ENCODE measurements around the gene WDTC1.

DNA sequence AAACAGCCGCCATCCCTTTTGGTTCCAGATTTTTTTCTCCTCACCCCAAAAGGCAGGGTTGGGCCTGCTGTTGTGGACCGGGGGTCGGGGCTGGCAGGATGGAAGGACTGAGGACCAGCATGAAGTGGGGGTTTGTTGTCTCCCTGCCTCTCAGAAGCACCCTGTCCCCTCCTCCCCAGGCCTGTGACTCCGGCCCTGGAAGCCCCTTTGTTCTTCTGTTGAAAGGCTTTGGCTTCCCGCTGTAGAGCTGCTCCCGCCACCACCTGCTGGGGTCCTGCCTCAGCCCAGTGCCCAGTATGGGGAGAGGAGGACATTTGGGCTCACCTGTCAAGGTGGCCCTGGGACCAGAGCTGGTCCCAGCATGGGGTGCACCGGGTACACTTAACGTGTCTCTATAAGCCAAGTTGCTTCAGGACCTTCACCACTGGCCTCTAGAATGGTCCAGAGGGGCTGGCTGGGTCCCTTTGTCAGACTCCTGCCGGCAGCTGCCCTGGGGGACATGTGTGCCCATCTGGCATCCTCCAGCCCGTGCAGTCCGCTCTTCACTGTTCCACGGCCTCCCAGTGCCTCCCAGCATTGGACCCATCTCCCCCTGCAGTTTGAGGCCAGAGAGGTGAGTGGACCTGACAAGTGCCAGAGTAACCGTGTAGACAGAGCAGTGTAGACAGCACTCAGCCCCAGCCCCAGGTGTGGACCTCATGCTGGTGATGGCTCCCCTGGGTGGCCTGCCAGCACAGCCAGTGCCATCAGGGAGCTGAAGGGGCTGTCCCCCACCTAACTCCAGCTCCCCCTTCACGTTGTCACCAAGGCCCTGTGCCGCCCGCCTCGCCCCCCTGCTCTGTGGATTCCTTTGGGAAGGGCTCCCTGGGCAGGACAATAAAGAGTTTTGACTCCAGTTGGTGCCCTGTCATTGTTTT is 101.3 kb downstream of the WDTC1 start:
- TF ChIP-seq ZNF281 (CRISPR knock-in tag; IDR thresholded peaks at IDR 0.05): no peak
- TF ChIP-seq JUN (CRISPR knock-in tag; IDR thresholded peaks at IDR 0.05): no peak
- TF ChIP-seq, protein P1, sequence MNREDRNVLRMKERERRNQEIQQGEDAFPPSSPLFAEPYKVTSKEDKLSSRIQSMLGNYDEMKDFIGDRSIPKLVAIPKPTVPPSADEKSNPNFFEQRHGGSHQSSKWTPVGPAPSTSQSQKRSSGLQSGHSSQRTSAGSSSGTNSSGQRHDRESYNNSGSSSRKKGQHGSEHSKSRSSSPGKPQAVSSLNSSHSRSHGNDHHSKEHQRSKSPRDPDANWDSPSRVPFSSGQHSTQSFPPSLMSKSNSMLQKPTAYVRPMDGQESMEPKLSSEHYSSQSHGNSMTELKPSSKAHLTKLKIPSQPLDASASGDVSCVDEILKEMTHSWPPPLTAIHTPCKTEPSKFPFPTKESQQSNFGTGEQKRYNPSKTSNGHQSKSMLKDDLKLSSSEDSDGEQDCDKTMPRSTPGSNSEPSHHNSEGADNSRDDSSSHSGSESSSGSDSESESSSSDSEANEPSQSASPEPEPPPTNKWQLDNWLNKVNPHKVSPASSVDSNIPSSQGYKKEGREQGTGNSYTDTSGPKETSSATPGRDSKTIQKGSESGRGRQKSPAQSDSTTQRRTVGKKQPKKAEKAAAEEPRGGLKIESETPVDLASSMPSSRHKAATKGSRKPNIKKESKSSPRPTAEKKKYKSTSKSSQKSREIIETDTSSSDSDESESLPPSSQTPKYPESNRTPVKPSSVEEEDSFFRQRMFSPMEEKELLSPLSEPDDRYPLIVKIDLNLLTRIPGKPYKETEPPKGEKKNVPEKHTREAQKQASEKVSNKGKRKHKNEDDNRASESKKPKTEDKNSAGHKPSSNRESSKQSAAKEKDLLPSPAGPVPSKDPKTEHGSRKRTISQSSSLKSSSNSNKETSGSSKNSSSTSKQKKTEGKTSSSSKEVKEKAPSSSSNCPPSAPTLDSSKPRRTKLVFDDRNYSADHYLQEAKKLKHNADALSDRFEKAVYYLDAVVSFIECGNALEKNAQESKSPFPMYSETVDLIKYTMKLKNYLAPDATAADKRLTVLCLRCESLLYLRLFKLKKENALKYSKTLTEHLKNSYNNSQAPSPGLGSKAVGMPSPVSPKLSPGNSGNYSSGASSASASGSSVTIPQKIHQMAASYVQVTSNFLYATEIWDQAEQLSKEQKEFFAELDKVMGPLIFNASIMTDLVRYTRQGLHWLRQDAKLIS (CRISPR knock-in tag; IDR thresholded peaks at IDR 0.05; ENCODE audit: borderline replicate concordance): no peak
- no peak for TF ChIP-seq CTCF (IDR thresholded peaks at IDR 0.05)
- TF ChIP-seq MAX (CRISPR knock-in tag; IDR thresholded peaks at IDR 0.05): no peak
- TF ChIP-seq, protein P2, sequence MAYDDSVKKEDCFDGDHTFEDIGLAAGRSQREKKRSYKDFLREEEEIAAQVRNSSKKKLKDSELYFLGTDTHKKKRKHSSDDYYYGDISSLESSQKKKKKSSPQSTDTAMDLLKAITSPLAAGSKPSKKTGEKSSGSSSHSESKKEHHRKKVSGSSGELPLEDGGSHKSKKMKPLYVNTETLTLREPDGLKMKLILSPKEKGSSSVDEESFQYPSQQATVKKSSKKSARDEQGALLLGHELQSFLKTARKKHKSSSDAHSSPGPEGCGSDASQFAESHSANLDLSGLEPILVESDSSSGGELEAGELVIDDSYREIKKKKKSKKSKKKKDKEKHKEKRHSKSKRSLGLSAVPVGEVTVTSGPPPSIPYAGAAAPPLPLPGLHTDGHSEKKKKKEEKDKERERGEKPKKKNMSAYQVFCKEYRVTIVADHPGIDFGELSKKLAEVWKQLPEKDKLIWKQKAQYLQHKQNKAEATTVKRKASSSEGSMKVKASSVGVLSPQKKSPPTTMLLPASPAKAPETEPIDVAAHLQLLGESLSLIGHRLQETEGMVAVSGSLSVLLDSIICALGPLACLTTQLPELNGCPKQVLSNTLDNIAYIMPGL (CRISPR knock-in tag; IDR thresholded peaks at IDR 0.05): no peak
- no peak for TF ChIP-seq RELA (CRISPR knock-in tag; IDR thresholded peaks at IDR 0.05; ENCODE audit: borderline replicate concordance)
